Fibroblast of mammary gland (primary cell): Measurements from ENCODE around the gene ARID1B.

ENCODE experiments used
- DNase-seq: peaks from one replicate; pipeline ENCODE4 v3.0.0-alpha.2; 2010; ENCODE audit warnings: low read depth
- H3K4me3 ChIP-seq: 2 replicates; pipeline ENCODE4 v1.5.1; 2011; ENCODE audit warnings: low read depth, mild to moderate bottlenecking, low read length, moderate library complexity; ENCODE audit not compliant: control insufficient read depth
- TF ChIP-seq, protein P1 (sequence below): conservative IDR thresholded peaks from 2 replicates; pipeline ENCODE4 v1.5.1; 2011; ENCODE audit warnings: low read depth, low read length, inconsistent platforms; ENCODE audit not compliant: control insufficient read depth, insufficient read depth

The ARID1B gene

DNA sequence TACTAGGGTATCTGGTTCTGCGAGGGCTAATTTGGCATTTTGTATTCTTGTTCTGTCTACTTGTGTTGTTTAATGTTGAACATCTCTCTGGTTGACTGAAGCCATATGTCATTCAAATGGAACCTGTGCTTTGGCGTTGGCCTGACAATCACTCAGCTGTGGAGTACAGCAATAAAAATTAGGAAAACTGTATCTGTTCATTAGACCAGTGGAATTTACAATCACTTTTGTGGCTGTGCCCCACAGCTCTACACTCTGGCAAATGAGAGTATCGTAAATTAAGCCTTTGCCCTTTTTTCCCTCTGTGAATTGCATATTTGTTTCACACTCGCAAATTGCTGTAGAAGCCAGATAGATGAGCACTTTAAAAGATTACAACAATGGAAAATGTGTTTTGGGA is 102.0 kb downstream of the ARID1B start:
- TF ChIP-seq, protein P1, sequence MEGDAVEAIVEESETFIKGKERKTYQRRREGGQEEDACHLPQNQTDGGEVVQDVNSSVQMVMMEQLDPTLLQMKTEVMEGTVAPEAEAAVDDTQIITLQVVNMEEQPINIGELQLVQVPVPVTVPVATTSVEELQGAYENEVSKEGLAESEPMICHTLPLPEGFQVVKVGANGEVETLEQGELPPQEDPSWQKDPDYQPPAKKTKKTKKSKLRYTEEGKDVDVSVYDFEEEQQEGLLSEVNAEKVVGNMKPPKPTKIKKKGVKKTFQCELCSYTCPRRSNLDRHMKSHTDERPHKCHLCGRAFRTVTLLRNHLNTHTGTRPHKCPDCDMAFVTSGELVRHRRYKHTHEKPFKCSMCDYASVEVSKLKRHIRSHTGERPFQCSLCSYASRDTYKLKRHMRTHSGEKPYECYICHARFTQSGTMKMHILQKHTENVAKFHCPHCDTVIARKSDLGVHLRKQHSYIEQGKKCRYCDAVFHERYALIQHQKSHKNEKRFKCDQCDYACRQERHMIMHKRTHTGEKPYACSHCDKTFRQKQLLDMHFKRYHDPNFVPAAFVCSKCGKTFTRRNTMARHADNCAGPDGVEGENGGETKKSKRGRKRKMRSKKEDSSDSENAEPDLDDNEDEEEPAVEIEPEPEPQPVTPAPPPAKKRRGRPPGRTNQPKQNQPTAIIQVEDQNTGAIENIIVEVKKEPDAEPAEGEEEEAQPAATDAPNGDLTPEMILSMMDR, result no peak
- no peak for DNase-seq
- no peak overlapping the region for H3K4me3 ChIP-seq

DNA sequence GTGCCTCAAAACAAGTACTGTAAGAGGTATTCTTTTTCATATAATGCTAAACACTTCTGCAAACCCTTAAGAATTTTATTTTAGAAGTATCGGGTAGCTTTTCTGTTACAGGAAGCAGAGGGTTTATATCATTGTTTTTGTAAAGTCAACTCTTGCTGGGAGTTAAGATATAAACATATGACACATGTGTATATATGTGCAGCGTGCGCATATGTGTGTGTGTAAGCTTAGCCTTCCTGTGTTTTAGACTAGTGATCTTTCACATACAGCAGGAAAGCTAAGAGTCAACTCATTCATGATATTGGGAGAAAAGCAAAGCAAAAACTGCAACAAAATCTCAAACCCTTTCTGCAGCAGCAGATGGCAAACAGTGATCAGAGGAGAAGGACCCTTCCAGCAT is 102.4 kb downstream of the ARID1B start:
- DNase-seq, result no peak
- no peak overlapping the region for H3K4me3 ChIP-seq
- TF ChIP-seq, protein P1, result no peak

DNA sequence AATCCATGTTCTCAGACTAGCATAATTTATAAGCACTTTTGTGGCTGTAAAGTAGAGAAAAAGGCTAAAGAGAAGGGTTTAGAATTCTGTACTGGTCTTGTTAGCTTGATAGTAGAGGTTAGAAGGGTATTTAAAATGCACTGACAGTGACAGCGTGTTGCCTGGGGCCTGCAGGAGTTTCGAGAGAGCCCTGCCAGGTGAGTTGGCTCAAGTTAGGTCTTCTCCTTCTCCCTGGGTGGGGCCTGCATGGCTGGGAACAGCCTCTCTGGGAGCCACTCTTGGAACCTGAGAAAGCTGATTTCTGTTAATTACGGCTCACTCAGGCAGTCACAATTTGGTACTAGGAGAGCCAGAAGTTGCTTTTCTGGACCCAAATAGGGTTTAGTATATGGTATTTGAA is 103.7 kb downstream of the ARID1B start:
- DNase-seq, result no peak
- TF ChIP-seq, protein P1, result no peak
- no peak overlapping the region for H3K4me3 ChIP-seq

DNA sequence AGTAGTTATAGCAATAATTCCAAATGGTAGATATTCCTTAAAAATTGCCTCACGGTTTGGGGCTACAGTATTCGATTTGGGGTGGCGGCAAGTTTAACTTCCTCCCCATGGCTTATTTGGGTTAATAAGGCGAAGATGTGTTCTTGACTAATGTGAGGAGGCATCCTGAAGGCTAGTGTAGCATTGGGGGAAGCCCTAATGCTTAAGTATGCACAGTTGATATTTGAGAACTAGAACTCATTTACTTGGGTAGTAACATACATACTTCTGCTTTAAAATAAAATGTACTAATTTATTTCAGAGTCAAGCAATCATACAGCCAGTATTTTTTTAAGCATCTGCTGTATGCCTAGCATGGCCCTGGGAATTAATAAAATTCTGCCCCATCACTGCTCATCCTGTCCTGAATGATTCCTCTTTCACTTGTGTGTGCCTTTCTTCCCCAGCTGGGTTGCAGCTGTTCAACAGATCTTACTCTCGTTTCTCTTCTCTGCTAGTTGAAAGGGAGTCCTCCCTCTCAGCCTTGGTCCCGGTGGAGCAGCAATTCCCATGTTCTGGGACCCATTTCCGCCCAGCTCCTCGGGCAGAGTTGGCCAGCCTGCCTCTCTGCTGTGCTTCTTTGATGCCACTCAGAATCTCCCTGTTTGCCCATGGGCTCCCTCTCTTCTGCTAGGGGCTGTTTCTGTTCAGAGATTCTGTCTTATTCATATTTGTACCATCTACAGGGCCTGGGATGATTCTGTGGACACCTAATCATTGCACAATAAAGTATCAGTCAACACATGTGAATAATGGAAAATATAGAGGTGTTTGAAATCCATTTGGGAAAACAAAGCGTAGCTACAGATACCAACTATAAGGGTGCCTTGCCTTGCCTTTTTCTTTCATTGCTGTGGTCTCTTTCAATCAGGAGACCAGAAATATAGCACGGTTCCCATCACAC is 104.8 kb downstream of the ARID1B start:
- DNase-seq, result peak; percentile 14
- TF ChIP-seq, protein P1, result no peak
- no peak overlapping the region for H3K4me3 ChIP-seq

DNA sequence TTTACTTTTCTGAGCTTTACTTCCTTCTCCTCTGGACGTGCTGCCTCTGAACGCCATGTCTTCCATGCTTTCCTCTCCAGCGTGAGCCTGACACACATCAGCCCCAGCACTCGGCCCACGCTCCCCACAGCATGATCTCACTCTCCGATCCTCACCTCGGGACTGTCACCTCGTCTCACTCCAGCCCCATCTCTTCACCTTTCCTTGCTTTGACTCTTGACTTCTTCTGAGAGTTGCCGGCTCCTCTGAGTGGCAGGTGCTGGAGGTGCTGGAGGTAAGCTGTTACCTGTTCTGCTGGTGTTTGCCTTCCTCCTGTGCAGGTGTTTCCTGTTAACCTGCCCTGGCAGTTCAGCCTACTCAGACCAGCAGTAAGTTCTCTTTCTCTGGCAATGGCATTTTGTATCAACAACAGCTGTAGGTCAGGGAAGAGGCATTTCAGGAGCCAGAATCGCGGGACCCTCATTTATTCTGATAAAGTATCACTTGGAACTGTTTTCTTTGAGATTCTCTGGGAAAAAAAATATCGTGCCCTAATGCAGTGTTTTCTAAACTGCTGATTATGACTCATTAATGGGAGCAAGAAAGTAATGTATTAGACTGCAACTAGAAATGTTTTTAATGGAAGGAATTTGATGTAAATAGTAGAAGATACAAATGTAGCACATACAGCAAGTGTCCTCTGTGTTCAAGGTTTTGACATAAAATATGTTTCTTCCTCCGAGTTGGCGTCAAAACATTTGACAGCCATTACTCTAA is 106.5 kb downstream of the ARID1B start:
- DNase-seq, result peak; percentile 13
- TF ChIP-seq, protein P1, result no peak

DNA sequence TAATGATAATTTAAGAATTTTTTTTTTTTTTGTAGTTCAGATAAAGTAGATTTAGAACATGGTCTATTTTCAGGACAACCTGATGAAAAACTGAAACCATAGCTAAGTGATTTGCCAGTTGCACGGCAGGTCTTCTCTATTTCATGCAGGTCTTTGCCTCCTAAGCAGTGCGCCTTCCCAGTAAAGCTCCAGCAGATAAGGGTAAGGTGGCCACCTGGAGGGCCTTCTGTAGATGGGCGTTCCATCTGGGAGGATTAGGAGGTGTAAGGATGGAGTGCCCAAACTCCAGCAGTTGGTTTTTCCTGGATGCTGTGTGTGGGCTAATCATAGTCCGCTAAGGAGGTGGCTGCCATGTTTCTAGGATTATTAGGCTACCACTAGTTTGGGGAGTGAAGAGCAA is 107.1 kb downstream of the ARID1B start:
- DNase-seq, result no peak
- TF ChIP-seq, protein P1, result no peak
- H3K4me3 ChIP-seq, result no peak overlapping the region

More for the DNA sequence above, 106.5 kb downstream of the ARID1B start:
- H3K4me3 ChIP-seq, result no peak overlapping the region
